Activated CD4-positive, alpha-beta T cell treated with anti-CD3 and anti-CD28 coated beads for 1 hour (primary cell): ENCODE data around the gene VPS41.

Source experiments
- DNase-seq: peaks from one replicate; pipeline ENCODE4 v3.0.0-alpha.2; 2020

The VPS41 gene

DNA sequence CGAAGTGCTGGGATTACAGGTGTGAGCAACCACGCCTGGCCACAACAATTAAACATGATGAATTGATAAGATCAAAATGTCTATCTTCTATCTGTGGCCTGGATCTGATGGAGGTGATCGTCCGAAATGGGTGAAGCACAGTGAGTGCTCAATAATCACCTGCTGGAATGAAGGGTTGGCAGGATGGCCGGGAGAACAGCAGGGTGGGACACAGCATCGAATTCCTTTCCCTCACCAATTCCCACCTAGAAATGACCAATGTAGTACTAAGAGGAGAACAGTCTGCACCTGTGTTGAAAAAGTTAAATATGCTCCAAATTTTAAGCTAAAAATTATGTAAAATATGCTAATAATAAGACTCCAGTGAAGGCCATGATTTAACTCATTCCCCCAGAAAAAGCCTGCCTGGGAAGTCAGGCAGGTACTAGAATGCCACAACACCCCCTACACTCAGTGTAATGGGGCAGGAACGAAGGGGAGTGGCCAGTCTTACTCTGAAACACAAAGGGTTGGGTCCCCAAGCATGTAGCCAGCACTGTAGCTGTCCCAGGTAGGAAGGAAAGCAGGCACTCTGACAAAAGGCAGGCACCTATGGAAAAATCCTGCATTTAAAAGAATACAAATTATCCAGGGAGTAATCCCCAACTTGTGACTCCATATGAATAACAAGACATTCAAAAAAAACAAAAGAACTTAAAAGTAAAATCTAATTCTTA, 110.3 kb downstream of the VPS41 start:
- no peak for DNase-seq

DNA sequence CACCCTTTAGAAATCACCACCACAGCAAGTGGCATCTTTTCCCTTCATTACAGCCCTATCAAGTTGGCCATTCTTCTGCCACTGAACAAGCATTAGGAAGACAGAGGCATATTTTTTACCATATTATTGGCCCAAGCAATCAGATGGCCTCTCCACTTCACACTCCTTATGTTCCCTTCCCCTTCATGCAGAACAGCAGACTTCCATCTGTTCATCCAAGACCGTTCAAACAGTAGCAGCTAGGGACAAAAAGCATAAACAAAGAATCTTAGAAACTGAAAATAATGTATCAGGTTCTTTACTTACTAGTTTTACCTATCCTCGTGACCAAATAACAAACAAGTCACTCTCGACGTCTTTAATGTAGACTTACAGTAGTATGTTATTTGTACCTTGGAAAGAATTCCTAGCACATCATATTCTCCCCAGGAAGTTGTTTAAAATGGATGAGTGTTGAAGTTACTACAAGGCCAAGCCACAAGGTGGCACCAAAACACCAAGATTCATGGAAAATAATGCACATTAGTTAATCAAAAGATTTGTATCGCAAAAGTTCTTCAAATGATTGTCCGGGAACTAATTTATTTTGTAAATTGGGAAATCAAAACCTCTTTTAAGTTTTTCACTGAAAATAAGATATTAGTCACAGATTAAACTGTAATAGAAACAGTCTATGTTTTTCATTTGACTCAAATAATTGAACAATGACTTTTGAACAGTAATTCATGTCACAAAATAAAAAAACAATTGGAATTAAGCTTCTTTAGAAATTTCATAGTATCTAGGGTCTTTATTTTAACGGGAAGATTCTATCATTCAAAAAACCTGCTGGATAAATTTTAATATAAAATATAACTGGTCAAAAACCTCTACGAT, 112.1 kb downstream of the VPS41 start:
- no peak for DNase-seq

DNA sequence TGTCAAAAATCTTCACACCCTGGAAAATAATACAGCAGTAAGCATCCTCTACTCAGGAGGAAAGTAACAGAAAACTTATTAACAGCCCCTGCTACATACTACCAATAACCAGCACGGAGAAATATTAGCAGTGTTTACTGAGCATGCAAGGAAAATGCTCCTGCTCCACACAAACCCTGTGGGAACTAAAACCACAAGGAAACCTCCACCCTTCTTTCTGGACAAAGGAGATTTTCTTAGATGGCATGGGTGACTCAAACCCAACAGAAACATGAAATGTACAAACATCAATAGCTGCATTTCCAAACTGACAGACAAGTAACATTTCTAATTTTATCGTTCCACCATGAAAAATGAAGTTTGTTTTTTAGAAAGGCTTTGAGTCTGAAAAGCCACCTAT, 113.4 kb downstream of the VPS41 start:
- no peak for DNase-seq

DNA sequence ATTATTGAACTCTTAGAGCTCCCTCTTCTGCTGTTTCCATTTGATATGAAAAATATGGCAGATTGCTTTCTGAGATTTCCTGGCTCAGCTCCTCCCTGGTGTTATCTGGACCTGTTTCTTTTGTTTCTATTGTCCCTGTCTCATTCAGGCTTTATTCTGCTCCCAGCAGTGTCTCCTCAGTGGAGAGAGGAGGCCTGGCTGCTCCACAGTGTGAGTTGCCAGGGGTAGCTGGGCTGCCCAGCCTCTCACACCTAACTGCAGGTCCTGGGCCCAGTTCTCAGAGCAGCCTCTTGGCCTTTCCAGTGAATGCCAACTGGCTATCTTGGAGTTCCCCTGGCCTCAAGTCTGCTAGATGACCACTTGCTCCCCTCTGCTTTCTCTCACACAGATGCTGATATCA, 127.0 kb downstream of the VPS41 start:
- no peak for DNase-seq

DNA sequence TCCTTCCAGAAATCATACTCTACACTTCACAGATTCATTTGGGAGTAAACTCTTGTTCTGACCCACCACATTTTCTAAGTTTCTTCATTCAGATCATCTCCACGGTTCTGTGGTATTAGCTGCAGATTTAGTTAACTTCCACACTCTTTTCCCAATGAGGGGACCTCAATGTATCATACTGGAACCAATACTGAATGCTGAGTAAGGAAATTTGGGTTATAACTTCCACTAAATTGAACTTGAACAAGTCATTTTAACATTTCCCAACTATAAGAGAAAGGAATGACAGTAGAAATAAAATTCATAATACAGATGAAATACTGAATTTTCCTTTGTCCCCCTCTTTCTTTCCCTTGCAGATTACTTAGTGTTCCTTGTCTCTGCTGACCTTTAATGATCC, 131.4 kb downstream of the VPS41 start:
- no peak for DNase-seq

DNA sequence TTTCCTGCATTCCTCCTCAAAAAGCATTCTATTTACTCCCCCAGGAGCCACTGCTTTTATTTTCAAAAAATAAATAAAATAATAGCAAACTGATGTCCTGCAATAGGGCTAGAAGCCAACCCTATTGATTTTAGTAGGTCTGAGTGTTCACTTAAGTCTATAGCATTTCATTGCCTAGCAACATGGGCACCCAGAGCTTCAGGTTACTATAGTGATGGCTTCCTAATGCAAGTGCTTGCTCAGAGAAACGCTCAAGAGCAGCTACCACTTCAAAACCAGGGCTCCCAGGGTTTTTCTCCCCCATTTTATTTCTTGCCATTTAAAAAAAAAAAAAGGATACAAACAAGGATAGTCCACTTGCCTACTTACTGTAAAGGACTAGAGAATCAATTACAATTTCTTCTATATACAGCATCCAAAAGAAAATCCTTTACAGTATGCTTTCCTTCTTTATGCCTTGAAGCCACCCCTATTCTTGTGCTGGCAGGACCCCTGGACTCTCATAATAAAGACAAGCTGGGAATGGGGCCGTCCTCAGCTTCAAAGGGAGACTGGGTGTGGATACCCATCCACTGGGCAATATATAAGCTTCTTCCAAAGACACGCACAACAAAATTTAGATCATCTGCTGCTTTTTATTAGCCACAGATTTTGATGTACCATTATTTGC, 133.3 kb downstream of the VPS41 start:
- no peak for DNase-seq

DNA sequence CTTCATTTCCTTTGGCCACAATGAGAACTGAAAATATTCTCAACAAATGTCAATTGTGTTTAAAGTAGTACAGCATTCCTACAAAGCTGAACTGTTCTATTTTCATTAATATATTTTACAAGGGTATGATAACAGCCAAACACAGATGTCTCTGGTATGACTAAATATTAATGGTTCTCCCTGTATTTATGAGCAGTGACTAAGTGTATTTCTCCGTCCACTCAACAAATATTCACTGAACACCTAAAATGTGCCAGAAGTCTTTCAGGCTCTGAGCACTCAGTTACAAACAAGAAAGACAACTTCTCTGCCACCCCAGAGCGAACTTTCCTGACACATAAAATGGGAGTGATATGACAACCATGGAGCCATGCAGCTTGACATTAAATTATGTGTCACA, 135.6 kb downstream of the VPS41 start:
- DNase-seq: no peak

DNA sequence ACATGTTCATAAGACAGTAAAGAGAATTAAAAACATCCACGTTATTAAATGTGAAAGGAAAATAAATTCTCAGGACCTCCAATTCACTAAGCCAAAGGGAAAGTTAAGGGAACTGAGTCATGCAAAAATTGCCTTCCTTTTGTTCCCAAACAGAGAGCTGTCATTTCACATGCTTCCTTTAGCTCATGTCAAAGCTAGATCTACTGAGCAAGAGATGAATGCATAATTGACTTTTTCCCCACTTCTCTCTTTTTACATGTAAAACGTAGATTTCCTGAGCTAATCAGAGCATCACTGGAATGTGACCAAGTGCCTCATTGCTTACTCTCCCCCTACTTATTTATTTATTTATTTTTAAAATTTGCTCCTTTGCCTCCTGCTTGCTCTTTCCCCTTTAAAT, 148.8 kb downstream of the VPS41 start:
- no peak for DNase-seq

DNA sequence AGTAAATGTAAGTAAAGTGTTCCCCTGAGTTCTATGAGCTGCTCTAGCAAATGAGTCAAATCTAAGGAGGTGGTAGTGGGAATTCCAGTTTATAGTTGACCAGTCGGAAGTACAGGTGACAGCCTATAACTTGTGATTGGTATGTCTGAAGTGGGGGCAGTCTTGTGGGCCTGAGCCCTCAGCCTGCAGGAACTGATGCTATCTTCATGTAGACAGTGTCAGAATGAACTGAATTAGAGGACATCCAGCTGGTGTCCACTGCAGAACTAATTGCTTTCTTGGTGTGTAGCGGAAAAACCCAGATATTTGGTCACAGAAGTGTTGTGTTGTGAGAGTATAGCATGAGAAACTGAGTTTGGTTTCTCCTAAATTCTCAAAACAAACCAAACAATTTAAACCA, 150.0 kb downstream of the VPS41 start:
- DNase-seq: no peak

DNA sequence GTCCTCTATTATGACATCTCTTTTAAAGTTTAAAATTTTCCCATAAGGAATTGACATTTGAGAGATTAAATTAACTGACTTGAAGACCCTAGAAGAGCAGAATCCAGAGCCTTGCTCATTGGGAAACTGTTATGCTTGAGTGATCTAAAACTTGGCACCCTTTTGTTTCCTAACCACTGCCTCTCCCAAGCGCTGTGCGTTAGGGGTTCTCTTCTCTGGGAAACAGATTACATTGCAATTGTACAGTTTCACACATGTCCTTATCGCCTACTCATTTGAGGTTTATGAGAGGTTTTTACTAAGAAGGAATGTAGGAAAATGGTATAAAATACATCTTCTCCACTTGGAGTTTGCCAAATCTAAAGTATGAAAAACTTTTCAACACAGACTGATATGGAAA, 151.1 kb downstream of the VPS41 start:
- no peak for DNase-seq

DNA sequence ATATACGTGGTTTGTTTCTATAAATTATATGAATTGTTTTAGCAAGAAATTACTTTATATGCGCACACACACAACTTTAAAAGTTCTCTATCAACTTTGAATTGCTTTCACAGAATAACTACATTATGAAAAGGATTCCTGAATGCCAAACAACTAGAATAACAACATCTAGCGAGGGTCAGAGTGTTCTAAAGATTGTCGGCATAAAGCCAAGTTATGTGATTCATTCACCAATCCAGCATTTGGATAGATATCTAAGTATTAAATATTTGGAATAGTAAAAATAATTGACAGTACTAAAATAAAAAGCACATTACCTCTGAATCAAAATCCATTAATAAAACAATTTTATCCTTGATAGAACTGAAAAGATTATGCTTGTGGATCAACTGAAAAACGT, 152.5 kb downstream of the VPS41 start:
- DNase-seq: no peak

DNA sequence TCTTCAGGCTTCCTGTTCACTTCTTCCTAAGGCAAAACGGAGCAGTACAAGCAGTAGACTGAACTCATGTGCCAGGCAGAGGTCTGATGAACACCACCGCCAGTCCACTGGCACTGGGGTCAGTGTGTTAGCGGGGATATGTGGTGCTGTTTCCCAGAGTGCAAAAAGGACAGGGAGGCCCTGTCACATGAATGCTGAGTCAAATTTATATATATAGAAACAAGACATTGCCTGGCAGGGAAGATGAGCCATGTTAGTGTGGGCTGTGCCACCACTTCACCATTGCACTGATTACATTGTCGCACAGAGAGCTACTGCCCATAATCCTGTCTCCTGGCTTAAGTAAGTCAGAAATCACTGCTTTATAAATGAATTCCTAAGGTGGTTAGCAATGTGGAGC, 155.6 kb downstream of the VPS41 start:
- no peak for DNase-seq

DNA sequence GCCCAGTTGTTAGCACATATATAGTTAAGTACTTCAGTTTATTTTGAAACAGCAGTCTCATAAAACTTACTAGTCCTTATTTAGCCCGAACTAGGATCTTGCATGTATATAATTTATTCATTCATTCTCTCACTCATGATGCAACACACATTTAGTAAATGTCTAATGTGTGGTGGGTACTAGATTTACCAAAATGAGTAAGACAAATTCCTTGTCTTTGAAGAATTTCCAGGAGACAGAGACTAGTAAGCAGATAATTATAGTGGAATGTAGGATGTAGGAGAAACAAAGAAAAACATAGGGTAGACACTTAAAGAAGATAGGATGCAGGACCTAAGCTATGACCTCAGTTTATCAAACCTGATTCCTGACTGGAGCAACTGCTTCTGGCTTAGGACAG, 157.6 kb downstream of the VPS41 start:
- no peak for DNase-seq

DNA sequence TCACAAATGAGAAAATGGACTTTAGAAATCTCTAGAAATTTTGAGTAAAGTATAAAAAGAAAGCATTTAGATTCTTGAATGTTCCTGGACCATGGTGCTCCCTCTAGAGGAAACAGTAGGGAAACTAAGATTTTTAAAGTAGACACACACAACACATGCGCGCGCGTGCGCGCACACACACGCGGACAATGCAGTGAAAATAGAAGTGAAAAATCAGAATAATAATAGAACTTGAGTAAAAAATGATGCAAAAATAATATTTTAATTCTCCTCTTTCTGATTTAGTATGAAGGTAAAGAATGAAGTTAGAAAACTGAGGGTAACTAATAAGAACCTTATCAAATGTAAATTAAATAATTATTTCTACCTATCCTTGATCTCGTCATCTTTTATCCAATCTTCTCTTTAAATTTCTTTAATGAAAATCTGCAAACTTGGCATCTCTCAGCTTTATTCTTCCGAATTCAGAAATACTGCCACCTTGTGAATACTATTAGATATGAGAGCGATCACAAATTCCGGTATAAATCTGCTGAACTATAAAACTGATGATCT, 160.9 kb downstream of the VPS41 start:
- no peak for DNase-seq

DNA sequence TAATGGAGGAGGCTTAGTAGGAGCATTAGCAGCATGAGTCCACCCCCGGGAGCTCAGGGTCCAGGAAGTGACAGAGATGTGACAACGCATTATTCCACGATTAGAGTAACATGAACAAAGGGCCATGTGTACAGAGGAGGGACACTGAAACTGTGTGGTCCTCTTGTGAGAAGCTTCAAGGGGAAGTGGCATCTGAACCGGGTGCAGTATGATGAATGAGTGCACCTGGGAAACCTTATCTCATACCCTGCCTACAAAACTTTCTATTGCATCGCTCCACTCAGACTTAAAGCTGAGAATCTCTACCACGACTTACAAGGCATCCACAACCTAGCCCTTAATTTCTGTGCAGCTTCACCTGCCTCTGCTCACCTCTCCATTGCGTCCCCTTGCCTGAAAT, 162.6 kb downstream of the VPS41 start:
- no peak for DNase-seq

DNA sequence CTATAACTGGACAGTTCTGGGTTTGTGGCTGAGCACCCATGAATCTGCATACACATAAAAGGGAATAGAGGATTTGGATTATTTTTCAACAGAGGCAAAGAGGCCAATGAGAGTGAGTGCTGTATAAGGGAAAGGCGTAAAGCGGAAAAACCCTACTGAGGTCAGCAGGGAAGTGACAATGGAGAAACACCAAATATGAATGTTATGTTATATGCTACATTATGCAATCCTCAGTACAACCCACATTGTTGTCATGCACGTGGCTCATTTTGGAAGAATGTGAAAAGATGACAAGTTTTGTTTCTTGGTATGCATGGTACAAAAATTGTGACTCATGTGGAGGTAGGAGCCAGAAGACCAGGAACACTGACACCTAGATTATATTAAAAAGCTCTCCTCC, 164.2 kb downstream of the VPS41 start:
- DNase-seq: no peak

DNA sequence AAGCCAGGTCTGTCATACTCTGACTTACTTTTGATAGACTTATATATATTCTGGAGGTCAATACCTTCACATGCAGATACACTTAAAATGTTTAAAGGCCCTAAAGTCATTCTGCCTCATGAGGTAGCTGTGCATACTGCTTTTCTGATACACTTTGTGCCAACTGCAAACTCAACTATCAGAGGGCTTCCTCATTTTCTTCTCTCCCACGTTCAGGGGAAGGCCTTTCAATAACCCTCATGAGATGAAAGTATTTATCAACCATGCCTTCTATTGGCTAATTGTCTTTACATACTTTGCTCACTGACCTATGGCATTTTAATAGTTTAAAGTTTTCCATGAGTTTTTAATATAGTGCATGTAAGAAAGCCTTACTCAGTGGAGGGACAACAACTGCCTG, 165.1 kb downstream of the VPS41 start:
- DNase-seq: no peak

DNA sequence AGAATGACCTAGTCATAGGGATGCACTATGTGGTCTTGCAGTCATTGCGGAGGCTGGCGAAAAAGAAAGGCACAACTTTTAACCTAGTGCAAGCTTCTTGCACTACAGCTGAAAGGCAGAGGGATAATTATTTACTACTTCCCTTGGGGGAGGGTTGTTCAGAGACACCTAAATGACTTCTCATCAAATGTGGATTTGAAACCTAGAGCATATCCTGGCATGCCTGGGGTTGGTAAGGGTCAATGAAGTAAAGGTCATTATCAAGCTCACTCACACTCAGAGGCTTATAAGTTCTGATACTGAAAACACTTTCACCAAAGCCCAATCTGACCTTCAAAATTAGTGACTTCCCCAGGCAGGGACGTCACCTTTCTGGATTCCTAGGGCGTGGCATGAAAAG, 168.9 kb downstream of the VPS41 start:
- no peak for DNase-seq

DNA sequence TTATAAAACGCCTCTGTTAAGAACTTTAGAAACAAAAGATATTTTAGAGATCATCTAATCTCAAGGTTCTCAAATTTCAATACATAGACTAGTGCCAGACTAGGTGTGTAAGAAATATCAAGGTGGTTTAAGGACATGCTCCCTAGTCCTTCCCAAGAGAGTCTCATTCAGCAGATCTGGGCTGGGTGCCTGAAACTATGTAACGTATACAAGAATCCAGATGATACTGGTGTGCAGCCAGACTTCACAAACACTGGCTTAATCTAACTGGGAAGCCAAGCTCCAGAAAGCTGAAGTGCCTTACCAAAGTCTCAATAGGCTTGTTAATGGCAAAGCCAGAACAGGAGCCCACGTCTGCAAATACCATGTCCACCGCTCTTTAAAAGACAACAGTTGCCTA, 172.9 kb downstream of the VPS41 start:
- no peak for DNase-seq

DNA sequence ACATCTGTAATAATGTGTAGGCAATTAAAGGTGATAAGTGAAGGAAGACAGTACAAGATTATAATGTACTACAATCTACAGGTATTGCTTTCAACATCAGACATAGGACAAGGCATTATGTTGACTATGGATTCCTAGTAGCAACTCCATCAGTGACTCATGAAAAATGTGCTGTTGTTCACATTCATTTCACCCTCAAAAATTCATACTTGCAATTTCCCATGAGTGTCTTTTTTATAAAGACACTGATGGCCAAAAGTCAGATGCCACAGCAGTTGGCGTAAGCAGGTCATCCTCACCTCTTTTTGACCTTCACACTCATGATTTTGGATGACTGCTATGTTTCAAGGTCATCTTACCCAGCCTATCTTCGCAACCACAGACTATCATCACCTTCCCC, 177.8 kb downstream of the VPS41 start:
- DNase-seq: no peak

DNA sequence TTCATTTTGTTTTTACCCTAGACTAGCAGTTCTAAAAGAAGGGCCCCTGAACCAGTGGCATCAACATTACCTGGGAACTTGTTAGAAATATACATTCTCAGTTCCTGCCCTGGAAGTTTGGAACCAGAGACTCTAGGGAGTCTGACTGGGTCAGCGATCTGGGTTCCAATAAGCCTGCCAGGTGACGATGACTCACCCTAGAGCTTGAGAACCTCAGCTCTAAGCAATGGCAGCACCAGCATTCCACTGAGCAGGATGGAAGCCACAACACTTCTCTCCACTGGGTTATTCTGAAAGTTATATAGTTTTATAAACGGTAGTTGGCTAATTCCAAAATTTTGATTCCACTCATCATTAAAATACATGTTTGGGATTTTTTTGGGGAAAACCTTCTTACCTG, 180.8 kb downstream of the VPS41 start:
- no peak for DNase-seq

DNA sequence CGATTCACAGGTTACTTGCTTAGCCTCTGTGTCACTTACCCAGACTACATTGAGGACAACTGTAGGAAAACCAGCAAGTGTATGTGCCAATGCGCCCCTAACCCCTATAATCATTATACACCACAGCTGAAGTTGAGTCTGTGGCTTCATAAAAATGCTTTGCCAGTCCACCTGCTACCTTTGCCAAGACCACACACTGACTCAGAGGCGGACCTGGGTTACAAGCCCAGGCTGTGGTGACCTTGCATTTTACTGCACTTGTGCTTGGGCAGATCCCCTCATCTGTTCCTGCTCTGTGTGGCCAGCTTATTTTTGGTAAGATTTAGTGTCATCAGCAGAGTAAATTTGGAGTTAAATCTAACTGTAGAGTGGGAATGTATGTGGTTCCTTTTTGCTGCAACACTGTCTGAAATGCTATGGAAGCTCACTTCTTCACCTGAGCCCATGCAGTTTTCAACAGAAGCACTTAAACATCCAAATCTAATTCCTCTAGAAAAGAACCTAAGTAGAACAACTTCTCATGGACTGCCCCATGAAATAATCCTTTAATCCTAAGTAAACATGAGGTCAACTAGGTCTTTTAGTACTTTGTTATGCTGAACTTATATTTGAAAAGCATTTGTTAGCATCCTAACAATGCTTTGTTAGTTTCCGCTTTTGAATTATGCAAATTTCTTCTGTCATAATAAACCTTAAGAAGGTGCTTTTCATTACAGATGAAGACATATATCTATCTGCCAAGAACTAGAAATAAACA, 181.6 kb downstream of the VPS41 start:
- DNase-seq: no peak

DNA sequence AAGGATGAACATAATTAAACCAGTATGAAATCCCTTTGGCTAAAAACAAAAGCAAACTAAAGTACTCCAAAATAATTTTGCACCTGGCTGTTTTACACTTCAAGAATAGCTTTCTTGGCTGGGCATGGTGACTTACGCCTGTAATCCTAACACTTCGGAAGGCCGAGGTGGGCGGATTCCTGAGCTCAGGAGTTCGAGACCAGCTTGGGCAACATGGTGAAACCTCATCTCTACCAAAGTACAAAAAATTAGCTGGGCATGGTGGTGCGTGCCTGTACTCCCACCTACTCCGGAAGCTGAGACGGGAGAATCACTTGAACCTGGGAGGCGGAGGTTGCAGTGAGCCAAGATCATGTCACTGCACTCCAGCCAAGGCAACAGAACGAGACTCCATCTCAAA, 185.7 kb downstream of the VPS41 start:
- DNase-seq: no peak
